Fibroblast of lung (primary cell): ENCODE results near the gene DLGAP4. TPM values are rescaled to one million over a fixed set of nuclear protein-coding genes. Genes with fewer than 3 reads are reported as not detected.

Source experiments
- DNase-seq, 2 donors: peaks; one replicate each; pipeline versions ENCODE4 v3.0.0 to v3.0.0-alpha.2; 2010; ENCODE audit warnings: low read depth in 2 of 2
- H2AFZ ChIP-seq: 2 replicates; pipeline ENCODE4 v1.5.1; 2012; ENCODE audit warnings: low read length, control low read depth, inconsistent platforms
- H3K27ac ChIP-seq: 2 replicates; pipeline ENCODE4 v1.5.1; 2011; ENCODE audit warnings: low read length, control low read depth; ENCODE audit not compliant: insufficient read depth
- H3K27me3 ChIP-seq: 2 replicates; pipeline ENCODE4 v1.5.1; 2011; ENCODE audit warnings: mild to moderate bottlenecking, low read length; ENCODE audit not compliant: control insufficient read depth, insufficient read depth
- H3K36me3 ChIP-seq: 2 replicates; pipeline ENCODE4 v1.5.1; 2011; ENCODE audit warnings: low read length; ENCODE audit not compliant: control insufficient read depth, insufficient read depth
- H3K4me1 ChIP-seq: 2 replicates; pipeline ENCODE4 v1.5.1; 2011; ENCODE audit warnings: low read length; ENCODE audit not compliant: control insufficient read depth, insufficient read depth; ENCODE audit errors: extremely low read depth
- H3K4me2 ChIP-seq: 2 replicates; pipeline ENCODE4 v1.5.1; 2011; ENCODE audit warnings: low read length, control low read depth; ENCODE audit not compliant: insufficient read depth; ENCODE audit errors: extremely low read depth
- H3K4me3 ChIP-seq, 4 experiments: fragments of 200-600 bp in 1 of 4; sonication (generic) in 1 of 4; replicated peaks in 1 of 4; 2 replicates each; pipeline ENCODE4 v1.5.1; 2011 to 2016; ENCODE audit warnings: low read length in 4 of 4, low read depth in 3 of 4, mild to moderate bottlenecking in 3 of 4, control low read depth in 2 of 4, inconsistent platforms in 1 of 4, mixed read lengths in 1 of 4; ENCODE audit not compliant: insufficient read depth in 1 of 4; ENCODE audit errors: control extremely low read depth in 1 of 4
- H3K79me2 ChIP-seq: 2 replicates; pipeline ENCODE4 v1.5.1; 2012; ENCODE audit warnings: mild to moderate bottlenecking, low read length, inconsistent platforms; ENCODE audit not compliant: control insufficient read depth, insufficient read depth
- H3K9ac ChIP-seq: 2 replicates; pipeline ENCODE4 v1.5.1; 2011; ENCODE audit warnings: mild to moderate bottlenecking, low read length, control low read depth; ENCODE audit not compliant: insufficient read depth
- H3K9me3 ChIP-seq: 2 replicates; pipeline ENCODE4 v1.5.1; 2012; ENCODE audit warnings: low read depth, low read length; ENCODE audit not compliant: control insufficient read depth, insufficient read depth
- H4K20me1 ChIP-seq: 2 replicates; pipeline ENCODE4 v1.5.1; 2011; ENCODE audit warnings: low read length; ENCODE audit not compliant: control insufficient read depth, insufficient read depth; ENCODE audit errors: extremely low read depth
- EZH2 ChIP-seq: IDR thresholded peaks from 2 replicates; pipeline ENCODE4 v1.5.1; 2012; ENCODE audit warnings: low read length, control low read depth, mild to moderate bottlenecking; ENCODE audit errors: missing control alignments
- polyA plus RNA-seq, 2 donors: library from polyadenylated mRNA; depleted of rRNA in 1 of 2; stranded (reverse) in 1 of 2; unstranded in 1 of 2; fragments of >200 nt; gene quantifications; 2 replicates each; pipeline ENCODE4 v1.2.1, GENCODE V29; 2011 to 2012; ENCODE audit warnings: missing spikeins in 1 of 2
- total RNA-seq: library from RNA; depleted of rRNA; stranded (reverse); fragments of >200 nt; gene quantifications from 2 replicates; pipeline ENCODE4 v1.2.1, GENCODE V29; 2014
- TF ChIP-seq, protein P1 (sequence below), 2 donors: IDR thresholded peaks in 1 of 2; conservative IDR thresholded peaks in 1 of 2; 1 replicate in 1 of 2; 2 replicates in 1 of 2; pipeline ENCODE4 v1.5.1; 2011 to 2012; ENCODE audit warnings: low read length in 2 of 2, control low read depth in 1 of 2, inconsistent platforms in 1 of 2, low read depth in 1 of 2, mild to moderate bottlenecking in 1 of 2

Gene DLGAP4
- total and polyA plus RNA-seq, 2 donors (not counting 1 experiment from before 2014, with no cell fraction given), result 25.9 to 26.9 TPM

GRCh38 chr20:36407199-36407733 is 101.1 kb downstream of the DLGAP4 start:
- no peaks in the 10 kb centered on the region for H3K4me1 ChIP-seq
- H3K4me2 ChIP-seq, result no peak overlapping the region
- DNase-seq, result peak in 1 of 2 donors; percentile 13

DNA sequence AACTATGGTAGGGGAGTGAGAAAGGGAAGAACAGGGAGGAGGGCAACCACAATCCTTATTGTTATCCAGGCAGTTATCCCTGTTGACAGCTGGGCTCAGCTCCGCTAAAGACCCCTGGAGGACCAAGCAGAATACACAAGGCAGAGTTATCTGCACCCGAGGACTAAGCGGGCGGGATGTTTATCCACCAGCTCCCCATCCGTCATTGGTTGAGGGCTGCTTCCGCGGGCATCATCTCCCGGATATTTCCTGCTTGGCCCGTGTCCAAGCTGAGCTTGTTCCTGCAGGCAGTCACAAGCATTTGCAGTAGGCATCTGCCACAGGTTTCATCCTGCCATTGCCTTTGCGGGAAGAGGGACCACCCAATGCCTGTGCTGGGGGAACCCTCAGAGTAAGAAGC is 102.1 kb downstream of the DLGAP4 start:
- Histone ChIP-seq H3K27me3 (peaks cover 3% of the 10 kb centered on the region), H4K20me1 (no peaks in the 10 kb centered on the region), H3K9ac (no peak overlapping the region), H3K36me3 (no peaks in the 10 kb centered on the region), H3K9me3 (no peaks in the 10 kb centered on the region), H2AFZ (peak overlapping the region; percentile 26), H3K4me1 (no peaks in the 10 kb centered on the region), H3K79me2 (no peaks in the 10 kb centered on the region), H3K4me2 (no peak overlapping the region), H3K27ac (no peak overlapping the region), H3K4me3 (no peak overlapping the region)
- TF ChIP-seq EZH2, result no peak
- TF ChIP-seq, protein P1, sequence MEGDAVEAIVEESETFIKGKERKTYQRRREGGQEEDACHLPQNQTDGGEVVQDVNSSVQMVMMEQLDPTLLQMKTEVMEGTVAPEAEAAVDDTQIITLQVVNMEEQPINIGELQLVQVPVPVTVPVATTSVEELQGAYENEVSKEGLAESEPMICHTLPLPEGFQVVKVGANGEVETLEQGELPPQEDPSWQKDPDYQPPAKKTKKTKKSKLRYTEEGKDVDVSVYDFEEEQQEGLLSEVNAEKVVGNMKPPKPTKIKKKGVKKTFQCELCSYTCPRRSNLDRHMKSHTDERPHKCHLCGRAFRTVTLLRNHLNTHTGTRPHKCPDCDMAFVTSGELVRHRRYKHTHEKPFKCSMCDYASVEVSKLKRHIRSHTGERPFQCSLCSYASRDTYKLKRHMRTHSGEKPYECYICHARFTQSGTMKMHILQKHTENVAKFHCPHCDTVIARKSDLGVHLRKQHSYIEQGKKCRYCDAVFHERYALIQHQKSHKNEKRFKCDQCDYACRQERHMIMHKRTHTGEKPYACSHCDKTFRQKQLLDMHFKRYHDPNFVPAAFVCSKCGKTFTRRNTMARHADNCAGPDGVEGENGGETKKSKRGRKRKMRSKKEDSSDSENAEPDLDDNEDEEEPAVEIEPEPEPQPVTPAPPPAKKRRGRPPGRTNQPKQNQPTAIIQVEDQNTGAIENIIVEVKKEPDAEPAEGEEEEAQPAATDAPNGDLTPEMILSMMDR (conservative IDR thresholded peaks at IDR 0.05 in 1 of 2, IDR thresholded peaks at IDR 0.05 in 1 of 2; ENCODE audit: low read depth in 1 of 2, low read length in 2 of 2), result no peak
- peak in 1 of 2 donors; percentile 6 for DNase-seq

More at GRCh38 chr20:36407199-36407733, 101.1 kb downstream of the DLGAP4 start:
- no peaks in the 10 kb centered on the region for H3K36me3 ChIP-seq
- H3K9me3 ChIP-seq, result no peaks in the 10 kb centered on the region
- H3K4me3 ChIP-seq, result no peak overlapping the region
- no peaks in the 10 kb centered on the region for H3K79me2 ChIP-seq
- no peaks in the 10 kb centered on the region for H4K20me1 ChIP-seq
- peaks cover 4% of the 10 kb centered on the region for H3K27me3 ChIP-seq
- no peak for TF ChIP-seq EZH2
- TF ChIP-seq, protein P1 (conservative IDR thresholded peaks at IDR 0.05 in 1 of 2, IDR thresholded peaks at IDR 0.05 in 1 of 2; ENCODE audit: low read depth in 1 of 2, low read length in 2 of 2), result no peak
- no peak overlapping the region for H3K27ac ChIP-seq
- no peak overlapping the region for H2AFZ ChIP-seq
- H3K9ac ChIP-seq, result no peak overlapping the region

GRCh38 chr20:36411861-36412454 is 105.8 kb downstream of the DLGAP4 start:
- Histone ChIP-seq H3K27me3 (peaks cover 10% of the 10 kb centered on the region), H3K36me3 (no peaks in the 10 kb centered on the region), H3K4me3 (no peak overlapping the region), H3K9me3 (no peaks in the 10 kb centered on the region), H3K79me2 (no peaks in the 10 kb centered on the region), H3K4me1 (no peaks in the 10 kb centered on the region), H3K27ac (no peak overlapping the region), H4K20me1 (no peaks in the 10 kb centered on the region), H3K9ac (no peak overlapping the region), H2AFZ (no peak overlapping the region), H3K4me2 (no peak overlapping the region)
- TF ChIP-seq, protein P1 (conservative IDR thresholded peaks at IDR 0.05 in 1 of 2, IDR thresholded peaks at IDR 0.05 in 1 of 2; ENCODE audit: low read depth in 1 of 2, low read length in 2 of 2), result no peak
- no peak for TF ChIP-seq EZH2
- no peak for DNase-seq
